Measurements from ENCODE around the gene LRRC45.
A peak's percentile ranks its signal among the peaks of the same experiment; 100 is the strongest.

LRRC45 gene

DNA sequence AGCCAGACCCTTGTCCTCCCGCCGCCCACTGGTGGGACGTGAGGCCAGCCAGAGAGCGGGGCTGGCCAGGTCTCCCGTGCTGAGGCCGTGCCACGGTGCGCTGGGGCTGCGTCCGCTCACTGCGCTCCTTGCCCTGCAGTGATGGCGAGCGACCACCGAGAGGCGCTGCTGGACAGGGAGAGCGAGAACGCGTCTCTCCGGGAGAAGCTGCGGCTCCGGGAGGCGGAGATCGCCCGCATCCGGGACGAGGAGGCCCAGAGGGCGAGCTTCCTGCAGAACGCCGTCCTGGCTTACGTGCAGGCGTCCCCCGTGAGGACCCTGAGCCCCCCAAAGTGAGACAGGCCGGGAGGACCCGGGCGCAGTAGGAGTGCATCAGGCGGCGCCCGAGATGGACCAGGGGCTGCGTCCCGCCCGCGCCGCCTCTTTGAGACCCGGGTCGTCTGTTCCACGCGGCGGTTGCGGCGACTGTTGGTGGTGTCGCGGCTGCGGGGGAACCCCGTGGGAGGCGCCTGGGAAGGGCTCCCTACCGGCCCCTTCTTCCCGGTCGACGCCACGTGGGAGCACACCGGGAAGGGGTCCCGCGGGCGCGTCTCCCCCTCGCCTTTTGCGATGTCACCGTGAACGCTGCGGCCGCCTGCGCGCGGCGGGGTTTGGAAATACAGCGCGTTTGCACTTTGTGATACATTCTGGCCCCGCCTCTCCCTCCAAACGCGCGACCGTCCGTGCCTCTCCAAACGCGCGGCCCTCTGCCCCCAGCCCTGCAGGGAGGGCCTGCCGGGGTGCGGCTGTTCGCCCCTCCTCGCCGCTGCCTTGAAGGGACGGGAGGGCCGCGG lies 7.6 kb downstream of the LRRC45 start:
- H3K36me3 ChIP-seq: no peaks in the 10 kb centered on the region
- H3K4me1 ChIP-seq: no peaks in the 10 kb centered on the region
- TF ChIP-seq, protein P1, sequence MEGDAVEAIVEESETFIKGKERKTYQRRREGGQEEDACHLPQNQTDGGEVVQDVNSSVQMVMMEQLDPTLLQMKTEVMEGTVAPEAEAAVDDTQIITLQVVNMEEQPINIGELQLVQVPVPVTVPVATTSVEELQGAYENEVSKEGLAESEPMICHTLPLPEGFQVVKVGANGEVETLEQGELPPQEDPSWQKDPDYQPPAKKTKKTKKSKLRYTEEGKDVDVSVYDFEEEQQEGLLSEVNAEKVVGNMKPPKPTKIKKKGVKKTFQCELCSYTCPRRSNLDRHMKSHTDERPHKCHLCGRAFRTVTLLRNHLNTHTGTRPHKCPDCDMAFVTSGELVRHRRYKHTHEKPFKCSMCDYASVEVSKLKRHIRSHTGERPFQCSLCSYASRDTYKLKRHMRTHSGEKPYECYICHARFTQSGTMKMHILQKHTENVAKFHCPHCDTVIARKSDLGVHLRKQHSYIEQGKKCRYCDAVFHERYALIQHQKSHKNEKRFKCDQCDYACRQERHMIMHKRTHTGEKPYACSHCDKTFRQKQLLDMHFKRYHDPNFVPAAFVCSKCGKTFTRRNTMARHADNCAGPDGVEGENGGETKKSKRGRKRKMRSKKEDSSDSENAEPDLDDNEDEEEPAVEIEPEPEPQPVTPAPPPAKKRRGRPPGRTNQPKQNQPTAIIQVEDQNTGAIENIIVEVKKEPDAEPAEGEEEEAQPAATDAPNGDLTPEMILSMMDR (IDR thresholded peaks at IDR 0.05; ENCODE audit: low read depth, low read length): peak; percentile 45
- no peaks in the 10 kb centered on the region for H3K9me3 ChIP-seq
- no peaks in the 10 kb centered on the region for H3K27me3 ChIP-seq
- DNase-seq: peak; percentile 93
- peak overlapping the region; percentile 66 for H3K4me3 ChIP-seq (ENCODE audit: low read depth, low read length)

- H3K4me1 ChIP-seq: no peaks in the 10 kb centered on the region
- no peaks in the 10 kb centered on the region for H3K9me3 ChIP-seq
- DNase-seq: peak; percentile 72
- H3K36me3 ChIP-seq: 0 out of 2 replicates have a peak, but pooled peaks cover 2% of the 10 kb centered on the region
- TF ChIP-seq, protein P1 (IDR thresholded peaks at IDR 0.05; ENCODE audit: low read depth, low read length): no peak
- H3K4me3 ChIP-seq (ENCODE audit: low read depth, low read length): peak within 1 kb of the TSS; percentile 69
- H3K27me3 ChIP-seq: no peaks in the 10 kb centered on the region
Observed at GRCh38 chr17:82031303-82031884, 8.3 kb downstream of the LRRC45 start, which contains the start of gene RAC3. RAC3 (plus strand) TSS chr17:82031678; CDS start chr17:82031762, 84 bp downstream.

GRCh38 chr17:82031885-82032627 lies 9.0 kb downstream of the LRRC45 start:
- H3K9me3 ChIP-seq: no peaks in the 10 kb centered on the region
- 0 out of 2 replicates have a peak, but pooled peaks cover 2% of the 10 kb centered on the region for H3K36me3 ChIP-seq
- H3K27me3 ChIP-seq: no peaks in the 10 kb centered on the region
- no peaks in the 10 kb centered on the region for H3K4me1 ChIP-seq
- TF ChIP-seq, protein P1 (IDR thresholded peaks at IDR 0.05; ENCODE audit: low read depth, low read length): no peak
- no peak for DNase-seq
- H3K4me3 ChIP-seq (ENCODE audit: low read depth, low read length): peak overlapping the region; percentile 69

- 0 out of 2 replicates have a peak, but pooled peaks cover 2% of the 10 kb centered on the region for H3K36me3 ChIP-seq
- no peak for DNase-seq
- TF ChIP-seq, protein P1 (IDR thresholded peaks at IDR 0.05; ENCODE audit: low read depth, low read length): no peak
- no peaks in the 10 kb centered on the region; the same call in 1 of the 2 replicates for H3K4me1 ChIP-seq
- no peak overlapping the region for H3K4me3 ChIP-seq (ENCODE audit: low read depth, low read length)
- no peaks in the 10 kb centered on the region for H3K27me3 ChIP-seq
- no peaks in the 10 kb centered on the region for H3K9me3 ChIP-seq
Observed at GRCh38 chr17:82033359-82034085, 10.4 kb downstream of the LRRC45 start.

DNA sequence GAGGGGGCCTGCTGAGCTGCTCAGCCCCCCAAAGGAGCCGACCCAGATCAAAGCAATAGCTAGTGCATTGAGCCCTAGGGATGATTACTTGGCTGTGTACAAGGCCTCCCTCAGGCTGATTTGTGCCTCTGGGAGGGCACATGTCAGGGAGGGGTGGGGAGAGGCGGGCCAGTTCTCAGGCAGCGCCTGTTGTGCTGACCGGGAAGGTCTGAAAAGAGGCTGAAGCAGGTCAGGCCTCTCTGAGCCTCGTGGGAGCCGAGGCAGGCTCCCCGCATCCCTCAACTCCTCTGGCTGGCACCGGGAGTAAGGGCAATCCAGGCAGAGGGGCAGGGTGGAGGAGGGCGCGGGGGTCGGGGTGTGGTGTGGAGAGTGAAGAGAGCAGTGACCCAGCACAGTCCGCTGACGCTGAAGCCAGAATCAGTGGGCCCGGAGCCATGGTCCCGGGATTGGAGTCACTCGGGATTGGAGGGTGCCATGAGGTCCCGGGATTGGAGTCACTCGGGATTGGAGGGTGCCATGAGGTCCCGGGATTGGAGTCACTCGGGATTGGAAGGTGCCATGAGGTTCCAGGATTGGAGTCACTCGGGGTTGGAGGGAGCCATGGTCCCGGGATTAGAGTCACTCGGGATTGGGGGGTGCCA lies 11.4 kb downstream of the LRRC45 start:
- no peaks in the 10 kb centered on the region for H3K9me3 ChIP-seq
- DNase-seq: no peak
- TF ChIP-seq, protein P1 (IDR thresholded peaks at IDR 0.05; ENCODE audit: low read depth, low read length): no peak
- no peaks in the 10 kb centered on the region for H3K27me3 ChIP-seq
- no peaks in the 10 kb centered on the region; the same call in 1 of the 2 replicates for H3K4me1 ChIP-seq
- 0 out of 2 replicates have a peak, but pooled peaks cover 2% of the 10 kb centered on the region for H3K36me3 ChIP-seq
- H3K4me3 ChIP-seq (ENCODE audit: low read depth, low read length): no peak overlapping the region
